ENCODE measurements around the gene MRPS23. TPM values are rescaled to one million over a fixed set of nuclear protein-coding genes. Genes with fewer than 3 reads are reported as not detected.
A peak's percentile ranks its signal among the peaks of the same experiment; 100 is the strongest.

Gene MRPS23
- polyA plus RNA-seq, 4 donors: 15.4 to 49.8 (median 25.8) TPM

DNA sequence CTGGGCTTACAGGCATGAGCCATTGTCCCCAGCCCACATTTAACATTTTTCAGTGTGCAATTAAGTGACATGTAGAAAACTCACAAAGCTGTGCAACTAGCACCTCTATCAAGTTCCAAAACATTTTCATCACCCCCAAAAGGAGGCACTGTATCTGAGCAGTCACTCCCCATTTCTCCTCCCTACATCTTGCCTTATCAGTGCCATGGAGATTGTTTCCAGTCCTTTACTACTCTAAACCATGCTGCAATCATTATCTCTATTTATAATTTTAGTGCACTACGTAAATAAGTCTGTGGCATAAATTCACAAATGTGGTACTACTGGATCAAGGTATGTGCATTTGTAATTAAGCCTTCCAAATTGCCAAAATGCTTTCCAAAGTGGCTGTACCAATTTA lies 7.6 kb downstream of the MRPS23 start:
- WGBS, 3 donors: 59 to 85% (median 72%) methylated on average over 1 of the region's 1 CpG
- no peak for FAIRE-seq

DNA sequence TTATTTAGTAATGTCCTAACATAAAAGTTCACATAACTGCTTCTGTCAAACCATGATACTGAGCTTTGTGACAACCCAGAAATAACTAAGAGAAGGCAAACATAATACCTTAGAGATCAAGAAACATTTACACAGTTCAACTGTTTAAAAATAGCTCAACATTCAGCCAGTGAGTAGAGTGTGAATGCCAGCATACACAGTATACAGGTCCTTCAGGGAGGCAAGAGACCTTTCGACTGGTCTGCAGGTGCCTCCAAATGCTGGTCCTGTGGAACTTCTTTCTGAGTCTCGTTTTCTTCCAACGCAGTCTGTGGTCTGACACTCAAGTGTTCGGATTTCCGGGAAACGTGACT lies 10.3 kb downstream of the MRPS23 start:
- 91 to 95% (median 94%) methylated on average over 6 of the region's 6 CpGs for WGBS, 3 donors

More for the DNA sequence above, 7.6 kb downstream of the MRPS23 start:
- H3K4me3 ChIP-seq (ENCODE audit: low read depth in 1 of 3, low read length in 3 of 3): no peak overlapping the region
- peaks cover 10 to 32% (median 11%) of the 10 kb centered on the region in 3 donors for H3K36me3 ChIP-seq (ENCODE audit: control insufficient read depth in 3 of 3, insufficient read depth in 2 of 3, low read depth in 1 of 3, low read length in 3 of 3)
- DNase-seq: no peak
- no peaks in the 10 kb centered on the region for H3K4me1 ChIP-seq (ENCODE audit: control insufficient read depth in 3 of 3, insufficient read depth in 2 of 3, low read depth in 1 of 3, low read length in 2 of 3)
- H3K27ac ChIP-seq (ENCODE audit: low read depth in 1 of 3, low read length in 2 of 3): no peak overlapping the region
- H3K9me3 ChIP-seq (ENCODE audit: control insufficient read depth in 2 of 2, insufficient read depth in 1 of 2, low read depth in 1 of 2, low read length in 1 of 2): no peaks in the 10 kb centered on the region
- H3K27me3 ChIP-seq (ENCODE audit: control insufficient read depth in 3 of 3, insufficient read depth in 3 of 3, low read length in 3 of 3): no peaks in the 10 kb centered on the region

DNA sequence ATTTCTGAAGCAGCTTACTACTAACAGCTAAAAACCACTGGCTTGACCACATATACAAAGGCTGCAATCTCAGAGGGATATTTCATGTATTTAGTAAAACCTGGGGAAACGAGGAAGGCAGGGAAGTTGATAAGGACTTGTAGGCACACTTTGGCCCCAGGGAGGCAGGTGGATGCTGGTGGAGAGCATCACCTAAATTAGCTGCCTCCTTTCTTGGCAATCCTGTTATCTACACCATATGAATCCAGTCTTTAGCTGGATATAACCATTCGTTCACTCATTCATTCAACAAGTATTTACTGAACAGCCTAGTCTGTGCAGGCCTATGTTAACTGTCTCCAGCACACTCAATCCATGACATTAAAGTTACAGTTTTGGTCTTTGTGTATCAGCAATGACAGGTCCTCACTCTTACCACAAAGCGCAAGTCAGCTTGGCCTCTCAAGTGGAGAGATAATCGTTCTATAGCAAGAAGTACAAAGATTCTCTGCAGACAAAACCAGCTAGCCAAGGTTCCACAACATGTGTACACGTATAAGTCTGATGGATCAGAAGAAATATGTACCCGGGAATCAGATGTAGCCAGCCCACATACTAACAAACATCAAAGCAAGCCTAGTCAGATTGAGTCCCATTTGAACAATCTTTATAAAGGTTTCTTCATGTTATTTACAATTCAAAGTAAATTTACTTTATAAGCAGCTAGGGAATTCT lies 10.8 kb downstream of the MRPS23 start:
- 62 to 74% (median 67%) methylated on average over 6 of the region's 6 CpGs for whole genome bisulfite sequencing, 3 donors
- no peak overlapping the region for H3K27ac ChIP-seq (ENCODE audit: low read depth in 1 of 3, low read length in 2 of 3)
- no peaks in the 10 kb centered on the region for H3K9me3 ChIP-seq (ENCODE audit: control insufficient read depth in 2 of 2, insufficient read depth in 1 of 2, low read depth in 1 of 2, low read length in 1 of 2)
- H3K27me3 ChIP-seq (ENCODE audit: control insufficient read depth in 3 of 3, insufficient read depth in 3 of 3, low read length in 3 of 3): no peaks in the 10 kb centered on the region
- no peak overlapping the region for H3K4me3 ChIP-seq (ENCODE audit: low read depth in 1 of 3, low read length in 3 of 3)
- H3K4me1 ChIP-seq (ENCODE audit: control insufficient read depth in 3 of 3, insufficient read depth in 2 of 3, low read depth in 1 of 3, low read length in 2 of 3): no peaks in the 10 kb centered on the region
- FAIRE-seq (no peak), DNase-seq (no peak)
- peaks cover 9 to 25% (median 10%) of the 10 kb centered on the region in 3 donors for H3K36me3 ChIP-seq (ENCODE audit: control insufficient read depth in 3 of 3, insufficient read depth in 2 of 3, low read depth in 1 of 3, low read length in 3 of 3)

More for the DNA sequence above, 10.3 kb downstream of the MRPS23 start:
- Histone ChIP-seq H3K27ac (ENCODE audit: low read depth in 1 of 3, low read length in 2 of 3) (no peak overlapping the region), H3K27me3 (ENCODE audit: control insufficient read depth in 3 of 3, insufficient read depth in 3 of 3, low read length in 3 of 3) (no peaks in the 10 kb centered on the region), H3K4me1 (ENCODE audit: control insufficient read depth in 3 of 3, insufficient read depth in 2 of 3, low read depth in 1 of 3, low read length in 2 of 3) (no peaks in the 10 kb centered on the region), H3K4me3 (ENCODE audit: low read depth in 1 of 3, low read length in 3 of 3) (no peak overlapping the region), H3K9me3 (ENCODE audit: control insufficient read depth in 2 of 2, insufficient read depth in 1 of 2, low read depth in 1 of 2, low read length in 1 of 2) (no peaks in the 10 kb centered on the region), H3K36me3 (ENCODE audit: control insufficient read depth in 3 of 3, insufficient read depth in 2 of 3, low read depth in 1 of 3, low read length in 3 of 3) (peaks cover 9 to 25% (median 10%) of the 10 kb centered on the region in 3 donors)
- DNase-seq: no peak
- no peak for FAIRE-seq

DNA sequence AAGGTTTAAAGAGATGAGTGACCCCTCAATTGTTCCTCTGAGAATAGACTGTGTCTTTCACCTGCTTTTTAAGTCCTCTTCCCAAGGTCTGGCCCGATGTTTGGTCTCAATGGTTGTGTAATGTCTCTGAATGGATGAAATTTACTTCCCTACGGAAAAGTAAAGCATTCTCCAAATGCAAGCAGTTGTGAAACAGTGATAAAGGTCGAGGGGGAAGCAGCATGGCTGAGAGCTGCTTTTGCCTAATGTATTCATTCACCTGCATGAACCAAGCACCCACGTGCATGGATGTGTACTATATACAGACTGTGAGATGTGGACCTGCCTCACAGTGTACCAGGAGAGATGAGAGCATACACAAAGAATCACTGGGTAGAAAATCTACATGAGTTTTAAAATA lies 11.4 kb downstream of the MRPS23 start:
- Histone ChIP-seq H3K27me3 (ENCODE audit: control insufficient read depth in 3 of 3, insufficient read depth in 3 of 3, low read length in 3 of 3) (no peaks in the 10 kb centered on the region), H3K9me3 (ENCODE audit: control insufficient read depth in 2 of 2, insufficient read depth in 1 of 2, low read depth in 1 of 2, low read length in 1 of 2) (no peaks in the 10 kb centered on the region), H3K4me1 (ENCODE audit: control insufficient read depth in 3 of 3, insufficient read depth in 2 of 3, low read depth in 1 of 3, low read length in 2 of 3) (no peaks in the 10 kb centered on the region), H3K36me3 (ENCODE audit: control insufficient read depth in 3 of 3, insufficient read depth in 2 of 3, low read depth in 1 of 3, low read length in 3 of 3) (peaks cover 9 to 23% (median 10%) of the 10 kb centered on the region in 3 donors), H3K27ac (ENCODE audit: low read depth in 1 of 3, low read length in 2 of 3) (no peak overlapping the region), H3K4me3 (ENCODE audit: low read depth in 1 of 3, low read length in 3 of 3) (no peak overlapping the region)
- FAIRE-seq (no peak), DNase-seq (no peak)
- 65 to 73% (median 67%) methylated on average over 4 of the region's 4 CpGs for WGBS, 3 donors

DNA sequence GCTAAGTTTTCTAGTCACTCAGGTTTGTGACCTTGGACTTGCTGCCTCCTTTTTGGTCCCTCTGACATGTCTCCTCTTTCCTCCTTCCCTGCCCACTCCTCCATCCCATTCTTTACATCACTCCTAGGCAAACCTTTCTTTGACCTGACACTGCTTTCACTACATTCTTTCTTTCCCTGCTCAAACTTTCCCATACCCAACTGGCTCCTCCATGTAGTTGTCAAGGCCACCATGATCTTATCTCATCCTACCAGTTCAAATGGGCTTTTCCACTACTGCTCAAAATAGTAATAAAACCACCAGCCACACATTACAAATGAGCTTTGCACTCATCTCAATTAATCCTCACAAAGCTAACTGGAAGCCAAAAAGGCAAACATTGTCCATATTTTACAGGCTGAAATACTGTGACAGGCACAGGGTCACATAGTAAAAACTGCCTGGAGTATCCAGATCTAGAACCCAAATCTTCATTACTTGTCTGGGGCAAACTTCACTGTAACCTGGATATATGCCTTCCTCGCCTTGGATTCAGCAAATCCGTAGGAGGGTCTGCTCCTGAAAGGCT lies 14.4 kb downstream of the MRPS23 start:
- DNase-seq (no peak), FAIRE-seq (no peak)
- peaks cover 5 to 15% (median 9%) of the 10 kb centered on the region in 3 donors for H3K36me3 ChIP-seq (ENCODE audit: control insufficient read depth in 3 of 3, insufficient read depth in 2 of 3, low read depth in 1 of 3, low read length in 3 of 3)
- H3K27ac ChIP-seq (ENCODE audit: low read depth in 1 of 3, low read length in 2 of 3): no peak overlapping the region
- no peak overlapping the region for H3K4me3 ChIP-seq (ENCODE audit: low read depth in 1 of 3, low read length in 3 of 3)
- WGBS, 3 donors: 90 to 95% (median 93%) methylated on average over 2 of the region's 2 CpGs
- H3K27me3 ChIP-seq (ENCODE audit: control insufficient read depth in 3 of 3, insufficient read depth in 3 of 3, low read length in 3 of 3): no peaks in the 10 kb centered on the region
- no peaks in the 10 kb centered on the region for H3K9me3 ChIP-seq (ENCODE audit: control insufficient read depth in 2 of 2, insufficient read depth in 1 of 2, low read depth in 1 of 2, low read length in 1 of 2)
- H3K4me1 ChIP-seq (ENCODE audit: control insufficient read depth in 3 of 3, insufficient read depth in 2 of 3, low read depth in 1 of 3, low read length in 2 of 3): peaks cover 0 to 6% (median 0%) of the 10 kb centered on the region in 3 donors

DNA sequence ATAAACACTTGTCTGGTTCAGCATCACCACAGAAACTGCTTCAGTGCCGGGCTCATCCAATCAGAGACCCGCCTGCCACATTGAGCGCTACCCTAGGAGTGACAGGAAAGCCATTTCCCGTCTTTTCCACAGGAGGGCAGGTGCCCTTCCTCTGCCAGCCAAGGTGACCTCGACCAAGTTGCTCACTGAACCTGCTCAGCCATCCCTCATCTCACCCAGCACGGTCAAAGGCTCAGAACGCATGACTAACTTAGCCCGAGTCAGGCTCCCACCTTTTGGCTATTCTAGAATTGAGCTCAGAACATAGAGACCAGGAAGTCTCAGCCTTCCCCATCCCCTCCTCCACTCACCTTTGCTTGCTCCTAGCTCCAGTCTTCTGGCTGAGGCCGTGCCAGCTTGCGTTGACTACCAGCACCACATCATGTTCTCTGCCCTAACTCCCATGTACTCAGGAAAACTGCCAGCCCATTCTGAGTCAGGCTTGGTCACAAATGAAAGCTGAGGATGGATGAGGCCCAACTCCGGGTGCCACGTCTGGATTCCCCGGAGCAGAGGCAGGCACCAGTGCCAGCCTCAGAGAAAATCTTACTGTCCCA lies 15.6 kb downstream of the MRPS23 start:
- Histone ChIP-seq H3K9me3 (ENCODE audit: control insufficient read depth in 2 of 2, insufficient read depth in 1 of 2, low read depth in 1 of 2, low read length in 1 of 2) (no peaks in the 10 kb centered on the region), H3K4me1 (ENCODE audit: control insufficient read depth in 3 of 3, insufficient read depth in 2 of 3, low read depth in 1 of 3, low read length in 2 of 3) (peaks cover 0 to 6% (median 0%) of the 10 kb centered on the region in 3 donors), H3K36me3 (ENCODE audit: control insufficient read depth in 3 of 3, insufficient read depth in 2 of 3, low read depth in 1 of 3, low read length in 3 of 3) (peaks cover under 1 to 8% (median 6%) of the 10 kb centered on the region in 3 donors), H3K27me3 (ENCODE audit: control insufficient read depth in 3 of 3, insufficient read depth in 3 of 3, low read length in 3 of 3) (no peaks in the 10 kb centered on the region), H3K27ac (ENCODE audit: low read depth in 1 of 3, low read length in 2 of 3) (no peak overlapping the region), H3K4me3 (ENCODE audit: low read depth in 1 of 3, low read length in 3 of 3) (no peak overlapping the region)
- DNase-seq (peak in 1 of 2 donors; percentile 39), FAIRE-seq (no peak)
- 40 to 58% (median 45%) methylated on average over 13 of the region's 13 CpGs for WGBS, 3 donors

DNA sequence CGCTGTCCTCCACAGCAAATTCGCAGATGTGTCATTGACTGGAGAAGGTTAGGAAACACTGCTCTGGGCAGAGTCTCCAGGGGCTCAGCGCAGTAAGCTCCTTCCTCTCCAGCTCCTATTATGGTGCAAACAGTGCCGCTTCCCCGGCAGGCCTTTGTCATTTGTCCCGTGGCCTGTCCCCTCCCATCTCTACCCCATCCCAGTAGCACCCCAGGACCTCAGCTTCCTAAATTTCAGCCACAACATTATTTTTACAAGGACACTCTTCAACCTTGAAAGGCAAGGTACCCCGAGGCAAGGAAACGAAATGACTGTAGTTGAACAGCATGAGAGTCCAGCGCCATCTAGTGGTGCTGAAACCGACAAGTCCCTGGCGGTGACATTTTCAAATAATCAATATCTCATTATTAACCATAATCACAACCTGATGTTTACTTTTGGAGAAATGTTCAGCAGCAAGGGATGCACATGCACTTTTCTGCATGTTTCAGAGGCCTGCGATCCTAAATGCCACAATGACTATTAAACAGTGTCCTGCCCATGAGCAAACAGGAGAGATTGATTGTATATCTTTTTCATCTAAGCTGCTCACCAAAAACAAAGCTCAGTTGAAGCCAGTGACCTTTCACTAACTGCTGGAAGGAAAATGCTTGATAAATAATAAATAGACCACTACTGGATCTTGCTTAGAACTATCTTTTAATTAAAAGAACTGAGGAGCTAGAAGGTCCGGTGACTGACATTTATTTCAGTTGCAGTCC lies 16.5 kb downstream of the MRPS23 start:
- H3K27me3 ChIP-seq (ENCODE audit: control insufficient read depth in 3 of 3, insufficient read depth in 3 of 3, low read length in 3 of 3): no peaks in the 10 kb centered on the region
- peak; percentile 75 to 90 for DNase-seq
- H3K4me3 ChIP-seq (ENCODE audit: low read depth in 1 of 3, low read length in 3 of 3): peak overlapping the region in 2 of 3 donors; percentile 45 to 50
- H3K27ac ChIP-seq (ENCODE audit: low read depth in 1 of 3, low read length in 2 of 3): peak overlapping the region in 1 of 3 donors; percentile 4
- peaks cover 0 to 8% (median 6%) of the 10 kb centered on the region in 3 donors for H3K36me3 ChIP-seq (ENCODE audit: control insufficient read depth in 3 of 3, insufficient read depth in 2 of 3, low read depth in 1 of 3, low read length in 3 of 3)
- no peak for FAIRE-seq
- 7 to 9% (median 8%) methylated on average over 13 of the region's 13 CpGs for WGBS, 3 donors
- no peaks in the 10 kb centered on the region for H3K9me3 ChIP-seq (ENCODE audit: control insufficient read depth in 2 of 2, insufficient read depth in 1 of 2, low read depth in 1 of 2, low read length in 1 of 2)
- peaks cover 0 to 6% (median 0%) of the 10 kb centered on the region in 3 donors for H3K4me1 ChIP-seq (ENCODE audit: control insufficient read depth in 3 of 3, insufficient read depth in 2 of 3, low read depth in 1 of 3, low read length in 2 of 3)
